Measurements from ENCODE around the gene SPCS1. TPM values are rescaled to one million over a fixed set of nuclear protein-coding genes. Genes with fewer than 3 reads are reported as not detected.

The SPCS1 gene
- total and polyA plus RNA-seq, 9 of the 15 experiments (the other 6 are each of a cell fraction or from before 2014, with no cell fraction given) = 73.9 to 567 (median 127) TPM

- no peak for DNase-seq (ENCODE audit: extremely low read depth in 1 of 4, low spot score in 3 of 4)
- H3K9me3 ChIP-seq (replicated peaks; ENCODE audit: control insufficient read depth, insufficient read depth, low read depth, low read length) = no peaks in the 10 kb centered on the region
- 98% methylated on average over 4 of the region's 5 CpGs for WGBS (ENCODE audit: insufficient coverage, low coverage, missing lambda C conversion rate)
- CTCF ChIA-PET (ENCODE audit: low intra/inter-chr PET ratio) = interaction anchor here (1.7 kb wide), 1 partner anchor 56 kb away, joined by 3 read pairs; no protein-coding TSS in a partner anchor
- no peak for ATAC-seq
- no peak overlapping the region for H3K9ac ChIP-seq (ENCODE audit: insufficient read depth in 1 of 2, low read depth in 2 of 2, low read length in 2 of 2)
- H3K36me3 ChIP-seq (ENCODE audit: control insufficient read depth, insufficient read depth, low read length) = peaks cover 56% of the 10 kb centered on the region; the same call in 2 of the 3 replicates
- H3K27ac ChIP-seq (ENCODE audit: extremely low read depth, low read depth, low read length) = no peak overlapping the region
- no peaks in the 10 kb centered on the region for H3K27me3 ChIP-seq (ENCODE audit: control insufficient read depth in 2 of 2, insufficient read depth in 2 of 2, low read length in 2 of 2)
- no peak for TF ChIP-seq ZNF436 (CRISPR knock-in tag; IDR thresholded peaks at IDR 0.05)
- no peak for TF ChIP-seq CREB1 (IDR thresholded peaks at IDR 0.05)
- no peak for TF ChIP-seq CREB1 (CRISPR knock-in tag; IDR thresholded peaks at IDR 0.05)
- TF ChIP-seq ZBTB12 (CRISPR knock-in tag; IDR thresholded peaks at IDR 0.05) = no peak
- TF ChIP-seq, protein P1, sequence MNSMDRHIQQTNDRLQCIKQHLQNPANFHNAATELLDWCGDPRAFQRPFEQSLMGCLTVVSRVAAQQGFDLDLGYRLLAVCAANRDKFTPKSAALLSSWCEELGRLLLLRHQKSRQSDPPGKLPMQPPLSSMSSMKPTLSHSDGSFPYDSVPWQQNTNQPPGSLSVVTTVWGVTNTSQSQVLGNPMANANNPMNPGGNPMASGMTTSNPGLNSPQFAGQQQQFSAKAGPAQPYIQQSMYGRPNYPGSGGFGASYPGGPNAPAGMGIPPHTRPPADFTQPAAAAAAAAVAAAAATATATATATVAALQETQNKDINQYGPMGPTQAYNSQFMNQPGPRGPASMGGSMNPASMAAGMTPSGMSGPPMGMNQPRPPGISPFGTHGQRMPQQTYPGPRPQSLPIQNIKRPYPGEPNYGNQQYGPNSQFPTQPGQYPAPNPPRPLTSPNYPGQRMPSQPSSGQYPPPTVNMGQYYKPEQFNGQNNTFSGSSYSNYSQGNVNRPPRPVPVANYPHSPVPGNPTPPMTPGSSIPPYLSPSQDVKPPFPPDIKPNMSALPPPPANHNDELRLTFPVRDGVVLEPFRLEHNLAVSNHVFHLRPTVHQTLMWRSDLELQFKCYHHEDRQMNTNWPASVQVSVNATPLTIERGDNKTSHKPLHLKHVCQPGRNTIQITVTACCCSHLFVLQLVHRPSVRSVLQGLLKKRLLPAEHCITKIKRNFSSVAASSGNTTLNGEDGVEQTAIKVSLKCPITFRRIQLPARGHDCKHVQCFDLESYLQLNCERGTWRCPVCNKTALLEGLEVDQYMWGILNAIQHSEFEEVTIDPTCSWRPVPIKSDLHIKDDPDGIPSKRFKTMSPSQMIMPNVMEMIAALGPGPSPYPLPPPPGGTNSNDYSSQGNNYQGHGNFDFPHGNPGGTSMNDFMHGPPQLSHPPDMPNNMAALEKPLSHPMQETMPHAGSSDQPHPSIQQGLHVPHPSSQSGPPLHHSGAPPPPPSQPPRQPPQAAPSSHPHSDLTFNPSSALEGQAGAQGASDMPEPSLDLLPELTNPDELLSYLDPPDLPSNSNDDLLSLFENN (IDR thresholded peaks at IDR 0.05; ENCODE audit: low read depth in 2 of 2, low read length in 2 of 2) = no peak
- no peaks in the 10 kb centered on the region for H3K79me2 ChIP-seq (ENCODE audit: control insufficient read depth, insufficient read depth, low read length)
- no peaks in the 10 kb centered on the region for H4K20me1 ChIP-seq (replicated peaks; ENCODE audit: control insufficient read depth, insufficient read depth, low read length)
- H2AFZ ChIP-seq (ENCODE audit: low read depth, low read length) = no peak overlapping the region
- intact Hi-C loops (cut with micrococcal nuclease) (loop anchor here (5.0 to 10.0 kb wide), 2 partner anchors 89 to 332 kb away; partner anchors contain the start of gene ITIH4), in situ Hi-C loops (cut with MboI) (no loop called here)
- POLR2A ChIA-PET = no interaction called here
- H3K9me1 ChIP-seq (ENCODE audit: control insufficient read depth, insufficient read depth, low read length) = no peaks in the 10 kb centered on the region
- no peak for FAIRE-seq
- BruUV-seq (replicated peaks) = no TSS peak
- H3K4me2 ChIP-seq (ENCODE audit: insufficient read depth, low read length) = no peak overlapping the region
- no peaks in the 10 kb centered on the region for H3K4me1 ChIP-seq (replicated peaks in 1 of 2; ENCODE audit: control insufficient read depth in 2 of 2, insufficient read depth in 2 of 2, low read length in 2 of 2)
- H3K4me3 ChIP-seq = no peak overlapping the region
Measured at GRCh38 chr3:52743152-52743551, 37.2 kb downstream of the SPCS1 start.

All from K562 (cell line).